ENCODE measurements around the gene MICU2. TPM values are rescaled to one million over a fixed set of nuclear protein-coding genes. Genes with fewer than 3 reads are reported as not detected.

The MICU2 gene
- total and polyA plus RNA-seq, 11 donors, result 50.4 to 144 (median 59.8) TPM

DNA sequence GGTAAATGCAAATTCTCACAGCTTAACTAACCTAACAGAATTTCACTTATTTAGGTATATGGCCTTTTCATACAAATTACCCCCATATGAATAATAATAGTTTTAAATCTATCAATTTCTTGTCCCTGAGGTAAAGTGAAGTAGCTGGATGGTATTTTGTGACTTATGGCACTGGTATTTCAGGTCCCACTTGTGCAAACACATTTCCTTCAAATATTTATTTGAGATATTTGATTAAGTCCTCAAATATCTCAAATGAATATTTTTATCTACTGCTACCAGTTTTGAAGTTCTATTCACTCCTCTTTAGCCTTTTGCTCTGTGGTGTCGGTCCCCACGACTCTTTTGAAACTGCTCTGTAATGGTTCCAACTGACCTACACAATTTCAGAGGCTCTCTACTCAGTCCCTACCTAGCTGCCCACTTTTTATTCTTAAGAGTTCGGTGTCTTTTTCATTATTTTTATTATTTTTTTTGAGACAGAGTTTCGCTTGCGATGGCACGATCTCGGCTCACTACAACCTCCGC, 85.3 kb downstream of the MICU2 start:
- H3K4me3 ChIP-seq, result no peak overlapping the region
- ATAC-seq, result no peak
- H3K27ac ChIP-seq, result no peak overlapping the region
- H3K36me3 ChIP-seq, result peaks cover 0 to 58% (median 37%) of the 10 kb centered on the region in 9 donors
- no peaks in the 10 kb centered on the region for H3K27me3 ChIP-seq
- DNase-seq, result no peak
- intact Hi-C loops (cut with DNase I), result no loop called here
- WGBS, 4 donors, result 95 to 98% (median 97%) methylated on average over 8 of the region's 8 CpGs
- H3K9me3 ChIP-seq, result no peaks in the 10 kb centered on the region
- no peaks in the 10 kb centered on the region for H3K4me1 ChIP-seq
- TF ChIP-seq POLR2A (IDR thresholded peaks at IDR 0.05) (no peak), CTCF (IDR thresholded peaks at IDR 0.05) (no peak)

DNA sequence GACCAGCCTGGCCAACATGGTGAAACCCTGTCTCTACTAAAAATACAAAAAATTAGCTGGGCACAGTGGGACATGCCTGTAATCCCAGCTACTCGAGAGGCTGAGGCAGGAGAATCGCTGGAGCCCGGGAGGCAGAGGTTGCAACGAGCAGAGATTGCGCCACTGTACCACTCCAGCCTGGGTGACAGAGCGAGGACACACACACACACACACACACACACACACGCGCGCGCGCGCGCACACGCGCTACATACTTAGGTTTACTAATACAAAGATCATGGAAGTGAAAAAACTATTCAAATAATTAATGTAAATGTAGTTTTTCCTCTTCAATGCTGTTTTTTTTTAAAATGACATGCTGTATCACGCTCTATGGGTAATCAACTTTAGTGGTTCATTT, 86.4 kb downstream of the MICU2 start:
- intact Hi-C loops (cut with DNase I), result no loop called here
- H3K27me3 ChIP-seq, result no peaks in the 10 kb centered on the region
- TF ChIP-seq CTCF (IDR thresholded peaks at IDR 0.05) (no peak), POLR2A (IDR thresholded peaks at IDR 0.05) (no peak)
- 88 to 94% (median 92%) methylated on average over 16 of the region's 16 CpGs for WGBS, 4 donors
- H3K4me1 ChIP-seq, result no peaks in the 10 kb centered on the region
- ATAC-seq, result no peak
- no peak for DNase-seq
- H3K9me3 ChIP-seq, result no peaks in the 10 kb centered on the region
- no peak overlapping the region for H3K27ac ChIP-seq
- H3K4me3 ChIP-seq, result no peak overlapping the region
- H3K36me3 ChIP-seq, result peaks cover 0 to 65% (median 42%) of the 10 kb centered on the region in 9 donors

GRCh38 chr13:21516805-21517204, 87.2 kb downstream of the MICU2 start:
- no peak for DNase-seq
- H3K36me3 ChIP-seq, result peaks cover 0 to 64% (median 36%) of the 10 kb centered on the region in 9 donors
- intact Hi-C loops (cut with DNase I), result no loop called here

DNA sequence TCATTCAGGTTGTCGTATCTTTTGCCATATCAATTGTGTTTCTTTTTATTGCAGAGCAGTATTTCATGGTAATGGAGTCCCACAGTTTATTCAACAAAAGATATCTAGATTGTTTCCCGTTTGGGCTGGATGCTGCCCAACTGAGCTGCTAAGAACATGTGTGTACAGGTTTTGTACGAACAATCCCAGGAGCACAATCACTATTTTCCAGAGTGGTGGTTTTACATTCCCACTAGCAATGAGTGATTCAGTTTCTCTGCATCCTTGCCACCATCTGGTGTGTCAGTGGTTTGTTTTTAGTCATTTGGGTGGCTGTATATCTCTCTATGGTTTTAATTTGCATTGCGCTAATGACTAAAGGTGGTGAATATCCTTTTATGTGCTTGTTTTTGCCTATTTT, 92.1 kb downstream of the MICU2 start:
- ATAC-seq, result no peak
- Histone ChIP-seq H3K9me3 (no peaks in the 10 kb centered on the region), H3K36me3 (peaks cover 0 to 64% (median 31%) of the 10 kb centered on the region in 9 donors), H3K27ac (no peak overlapping the region), H3K4me3 (no peak overlapping the region), H3K4me1 (no peaks in the 10 kb centered on the region), H3K27me3 (no peaks in the 10 kb centered on the region)
- DNase-seq, result no peak
- no peak for TF ChIP-seq POLR2A (IDR thresholded peaks at IDR 0.05)
- no peak for TF ChIP-seq CTCF (IDR thresholded peaks at IDR 0.05)
- intact Hi-C loops (cut with DNase I), result no loop called here
- WGBS, 4 donors, result 56 to 68% (median 60%) methylated on average over 4 of the region's 4 CpGs

More at GRCh38 chr13:21516805-21517204, 87.2 kb downstream of the MICU2 start:
- ATAC-seq, result no peak
- no peak overlapping the region for H3K27ac ChIP-seq
- H3K4me3 ChIP-seq, result no peak overlapping the region
- H3K9me3 ChIP-seq, result no peaks in the 10 kb centered on the region
- no peak for TF ChIP-seq POLR2A (IDR thresholded peaks at IDR 0.05)
- TF ChIP-seq CTCF (IDR thresholded peaks at IDR 0.05), result no peak
- H3K27me3 ChIP-seq, result no peaks in the 10 kb centered on the region
- no peaks in the 10 kb centered on the region for H3K4me1 ChIP-seq
- WGBS, 4 donors, result 90 to 94% (median 94%) methylated on average over 2 of the region's 2 CpGs

All from heart left ventricle (tissue), 16 donors.